Measurements from ENCODE around the gene MAD1L1.
A peak's percentile ranks its signal among the peaks of the same experiment; 100 is the strongest.

Gene MAD1L1

DNA sequence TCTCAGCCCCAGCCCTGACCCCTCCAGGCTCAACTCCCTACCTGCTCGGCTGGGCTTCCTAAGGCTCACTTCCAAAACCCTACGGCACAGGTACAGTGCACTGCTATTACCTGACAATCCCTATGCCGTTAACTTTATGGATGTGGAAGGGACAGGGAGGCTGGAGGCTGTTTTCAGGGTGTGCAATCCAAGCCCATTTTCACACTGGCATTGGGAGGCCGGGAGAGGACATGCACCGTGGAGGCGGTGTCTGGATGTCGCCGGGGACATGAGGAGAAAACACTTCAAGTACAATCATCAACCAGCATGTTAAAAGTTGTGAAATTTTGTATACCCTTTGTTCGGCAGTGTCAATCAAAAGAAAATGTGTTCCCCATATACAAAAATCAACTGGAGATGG lies 80.1 kb downstream of the MAD1L1 start:
- DNase-seq: no peak

DNA sequence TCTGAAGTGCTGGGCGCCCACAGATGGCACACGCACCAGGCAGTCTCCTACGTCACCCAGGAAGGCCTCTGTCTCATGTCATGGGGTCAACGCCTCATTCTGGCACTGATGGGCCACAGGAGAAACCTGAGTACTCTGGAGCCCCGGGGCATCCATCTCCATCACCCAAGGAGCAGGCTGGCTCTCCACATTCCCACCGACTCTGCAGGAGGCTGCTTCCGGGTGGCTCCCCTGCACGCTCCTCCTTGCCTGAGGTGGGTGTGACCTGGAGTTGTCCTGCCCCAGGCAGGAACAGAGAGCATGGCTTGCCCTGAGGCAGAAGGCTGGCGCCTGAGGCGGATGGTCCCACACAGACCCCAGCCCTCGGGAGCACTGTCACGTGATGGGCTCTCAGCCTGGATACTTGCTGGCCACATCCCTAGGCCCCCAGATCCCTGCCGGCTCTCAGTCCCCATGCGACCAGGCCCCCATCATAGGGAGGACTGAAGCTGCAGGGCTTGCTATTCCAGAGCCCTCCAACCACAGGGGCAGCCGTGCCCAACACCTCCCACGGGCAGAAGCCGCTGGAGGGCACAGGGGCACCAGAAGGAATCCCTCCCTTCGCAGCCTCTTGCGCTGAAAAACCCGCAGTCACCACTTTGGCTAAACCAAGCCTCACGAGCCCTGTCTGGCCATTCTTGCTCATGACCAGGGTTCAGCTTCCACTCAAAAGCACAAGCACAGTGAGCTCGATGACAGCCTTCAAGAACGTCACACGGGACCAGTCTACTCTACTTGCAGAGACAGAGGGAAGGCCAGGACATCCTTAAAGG lies 80.7 kb downstream of the MAD1L1 start:
- DNase-seq: peak in 2 of 3 experiments; percentile 32 to 56

DNA sequence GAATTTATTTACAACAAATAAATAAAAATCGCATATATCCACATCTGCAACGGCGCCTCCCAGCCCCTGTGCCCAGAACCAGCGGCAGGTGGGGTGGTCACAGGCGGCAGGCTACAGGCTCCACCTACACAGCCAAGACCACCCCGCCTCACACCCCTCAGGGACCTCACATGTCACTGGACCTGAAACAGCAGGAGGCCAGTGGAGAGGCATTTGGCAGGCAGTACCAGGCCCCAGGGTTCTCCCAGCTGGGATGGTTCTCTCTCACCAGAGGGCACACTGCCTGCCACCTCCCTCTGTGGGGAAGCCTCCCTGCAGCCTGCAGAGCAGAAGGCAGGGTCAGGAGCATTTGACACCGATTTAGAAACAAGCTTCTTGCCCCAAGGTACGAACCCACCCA lies 81.5 kb downstream of the MAD1L1 start:
- peak in 1 of 3 experiments; percentile 51 for DNase-seq

DNA sequence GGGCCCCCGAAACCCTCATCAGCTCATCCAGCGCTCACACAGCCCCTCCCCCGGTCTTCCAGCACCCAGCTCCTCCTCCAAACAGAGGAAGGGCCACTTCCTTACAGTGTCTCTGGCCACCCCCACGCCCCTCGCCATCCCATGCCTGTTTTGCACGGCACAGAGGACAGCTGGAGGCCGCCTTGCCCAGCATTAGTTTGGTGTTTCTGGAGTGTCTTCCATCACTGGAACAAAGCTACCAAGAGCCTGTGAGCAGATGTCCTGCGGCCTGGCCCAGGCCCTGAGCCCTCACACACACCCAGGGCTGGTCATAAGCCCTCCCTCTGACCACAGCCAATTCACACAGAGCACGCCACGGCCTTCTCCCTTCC lies 82.3 kb downstream of the MAD1L1 start:
- DNase-seq: no peak

DNA sequence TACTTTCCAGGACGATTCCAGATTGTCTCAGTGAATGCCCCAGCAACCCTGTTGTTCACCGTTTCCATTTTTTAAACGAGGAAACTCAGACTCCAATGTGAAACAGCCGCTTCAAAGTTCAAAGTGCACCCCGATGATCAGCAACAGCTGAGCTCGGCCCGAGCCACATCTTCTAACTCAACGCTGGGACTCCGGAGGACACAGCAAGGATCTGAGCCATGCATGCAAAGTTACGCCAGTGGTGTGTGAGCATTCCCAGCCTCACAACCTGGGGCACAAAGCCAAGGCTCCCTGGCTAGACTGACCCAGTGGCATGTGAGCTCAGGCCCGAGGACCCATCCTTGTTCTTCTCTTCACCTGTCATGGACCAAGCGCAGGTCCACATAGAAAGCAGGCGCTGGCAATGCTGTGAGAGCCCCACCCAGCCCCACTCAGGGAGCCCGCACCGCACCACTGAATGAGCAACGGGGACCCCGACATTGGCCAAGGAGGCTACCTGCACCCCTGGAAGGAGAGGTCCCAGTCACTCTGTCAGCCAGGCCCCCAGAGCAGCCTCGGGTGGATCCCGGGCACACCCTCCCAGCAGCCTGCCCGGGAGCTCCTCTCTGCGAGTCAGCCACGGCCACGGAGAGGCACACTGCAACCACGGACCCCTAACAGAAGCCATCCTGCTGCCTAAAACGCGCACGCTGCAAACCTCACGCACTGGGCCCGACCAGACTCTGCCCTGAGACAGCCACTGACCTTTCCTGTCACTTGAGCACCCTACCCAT lies 82.9 kb downstream of the MAD1L1 start:
- no peak for DNase-seq

DNA sequence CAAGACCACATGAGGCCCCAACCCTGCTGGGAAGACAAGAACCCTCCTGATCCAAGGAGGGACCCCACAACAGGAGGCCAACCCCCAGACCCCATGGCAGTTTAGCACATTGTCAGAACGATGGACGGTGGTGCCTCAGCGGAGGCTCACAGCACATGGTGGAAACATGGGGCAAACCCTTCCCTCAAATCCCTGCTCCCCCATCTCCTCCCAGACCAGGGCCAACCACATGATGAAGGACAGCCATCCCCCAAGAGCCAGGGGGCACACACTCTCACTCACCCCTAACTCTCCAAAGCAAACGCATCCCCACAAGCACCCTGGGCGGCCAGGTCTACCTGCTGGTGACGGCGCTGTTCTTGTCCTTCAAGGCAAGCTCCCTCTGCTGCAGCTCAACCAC lies 83.9 kb downstream of the MAD1L1 start:
- no peak for DNase-seq

DNA sequence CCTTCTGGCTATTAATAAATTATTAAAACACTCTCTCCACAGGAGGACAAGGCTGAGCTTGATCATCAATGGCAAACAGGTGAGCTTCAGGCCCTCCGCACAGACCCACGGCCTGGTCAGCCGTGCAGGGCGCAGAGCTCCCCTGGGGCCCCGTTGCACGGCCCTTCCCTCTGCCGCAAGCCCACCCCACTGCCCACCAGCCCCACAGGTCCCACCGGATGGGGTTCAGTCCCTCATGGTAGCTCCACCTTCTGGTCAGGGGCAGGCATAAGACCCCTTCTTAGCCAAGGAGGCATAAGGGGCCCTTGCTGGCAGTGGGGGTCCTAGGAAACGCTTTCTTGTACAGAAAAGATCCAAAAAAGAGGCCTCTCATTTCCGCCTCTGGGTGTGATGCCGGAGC lies 84.6 kb downstream of the MAD1L1 start:
- DNase-seq: no peak

DNA sequence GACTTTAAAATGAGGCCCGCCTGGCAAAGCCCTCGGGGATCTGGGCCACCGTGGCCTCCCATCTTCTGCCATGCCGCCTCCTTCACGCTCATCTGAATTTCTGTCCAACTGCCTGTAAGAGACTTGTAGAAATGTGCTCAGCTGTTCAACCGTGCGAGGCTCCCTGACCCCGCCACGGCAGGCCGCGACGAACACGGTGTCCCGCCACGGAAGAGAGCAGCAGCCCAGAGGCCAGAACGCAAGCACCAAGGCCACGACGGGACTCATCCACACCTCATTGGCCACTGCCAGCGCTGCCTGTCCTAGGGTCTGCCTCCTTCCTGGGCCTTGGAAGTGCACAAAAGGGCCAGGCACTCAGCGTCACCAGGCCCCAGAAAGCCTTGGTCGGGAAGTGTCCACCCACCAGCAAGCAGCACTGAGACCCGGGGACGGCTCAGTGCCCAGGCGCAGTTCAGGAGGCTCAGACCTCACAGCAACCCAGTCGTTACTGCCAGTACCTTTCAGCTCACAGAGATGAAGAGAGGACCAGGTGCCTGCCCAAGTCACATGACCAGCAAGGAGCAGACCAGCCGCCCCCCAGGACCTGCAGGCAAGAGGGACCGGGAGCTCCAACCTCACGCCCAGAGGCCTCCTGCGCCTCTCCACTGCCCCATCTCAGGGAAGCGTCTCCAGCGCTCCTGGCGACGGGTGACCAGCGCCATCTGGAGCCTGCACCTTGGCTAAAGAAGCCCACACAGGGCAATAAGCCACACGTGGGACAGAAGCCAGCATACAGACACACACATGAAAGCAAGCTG lies 85.9 kb downstream of the MAD1L1 start:
- DNase-seq: peak in 1 of 3 experiments; percentile 4

DNA sequence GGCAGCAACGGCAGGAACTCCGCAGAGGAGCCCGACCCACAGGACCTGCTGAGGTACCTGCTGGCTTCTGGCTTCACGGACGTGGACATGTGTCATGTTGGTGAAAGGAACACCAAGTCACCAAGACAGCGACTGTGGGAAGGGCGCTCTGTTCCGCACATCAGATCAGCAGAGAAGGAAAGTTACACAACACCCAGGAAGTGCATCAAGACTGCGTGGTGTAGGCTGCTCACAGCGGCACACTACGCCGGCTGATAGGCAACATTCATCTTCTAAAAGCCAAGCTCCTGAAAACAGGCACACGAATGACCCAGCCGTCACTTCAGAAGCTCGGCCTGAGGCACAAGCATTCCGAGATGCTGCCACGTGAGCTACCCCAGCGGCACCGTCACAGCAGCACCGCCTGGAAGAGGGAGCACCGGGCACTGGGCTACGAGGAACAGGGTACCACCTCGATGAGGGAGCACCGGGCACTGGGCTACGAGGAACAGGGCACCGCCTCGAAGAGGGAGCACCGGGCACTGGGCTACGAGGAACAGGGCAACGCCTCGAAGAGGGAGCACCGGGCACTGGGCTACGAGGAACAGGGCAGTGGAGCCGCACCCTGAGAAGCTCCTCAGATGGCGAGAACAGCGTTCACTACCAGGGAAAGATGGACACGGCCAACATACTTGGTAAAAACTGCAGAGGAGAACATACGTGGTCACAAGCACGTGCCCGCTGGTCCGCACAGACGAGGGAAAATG lies 86.7 kb downstream of the MAD1L1 start:
- no peak for DNase-seq

DNA sequence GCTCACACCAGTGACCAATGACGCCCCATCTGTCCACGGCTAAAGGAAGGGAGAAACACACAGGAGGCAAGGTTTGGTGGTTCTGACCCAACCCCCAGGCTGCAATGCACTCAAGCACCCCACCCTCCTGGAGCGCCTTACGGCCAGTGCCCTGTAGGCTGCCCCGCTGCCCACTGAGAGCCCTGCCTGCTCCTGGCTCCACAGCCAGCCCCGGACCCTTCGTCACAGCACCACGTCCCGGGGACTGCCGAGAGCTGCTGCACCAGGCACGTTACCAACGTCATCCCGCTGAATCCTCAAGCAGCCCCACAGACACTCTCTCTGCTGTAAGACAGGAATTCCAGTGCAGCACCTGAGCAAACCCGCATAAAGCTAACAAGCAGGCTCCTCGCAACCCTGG lies 87.8 kb downstream of the MAD1L1 start:
- no peak for DNase-seq

DNA sequence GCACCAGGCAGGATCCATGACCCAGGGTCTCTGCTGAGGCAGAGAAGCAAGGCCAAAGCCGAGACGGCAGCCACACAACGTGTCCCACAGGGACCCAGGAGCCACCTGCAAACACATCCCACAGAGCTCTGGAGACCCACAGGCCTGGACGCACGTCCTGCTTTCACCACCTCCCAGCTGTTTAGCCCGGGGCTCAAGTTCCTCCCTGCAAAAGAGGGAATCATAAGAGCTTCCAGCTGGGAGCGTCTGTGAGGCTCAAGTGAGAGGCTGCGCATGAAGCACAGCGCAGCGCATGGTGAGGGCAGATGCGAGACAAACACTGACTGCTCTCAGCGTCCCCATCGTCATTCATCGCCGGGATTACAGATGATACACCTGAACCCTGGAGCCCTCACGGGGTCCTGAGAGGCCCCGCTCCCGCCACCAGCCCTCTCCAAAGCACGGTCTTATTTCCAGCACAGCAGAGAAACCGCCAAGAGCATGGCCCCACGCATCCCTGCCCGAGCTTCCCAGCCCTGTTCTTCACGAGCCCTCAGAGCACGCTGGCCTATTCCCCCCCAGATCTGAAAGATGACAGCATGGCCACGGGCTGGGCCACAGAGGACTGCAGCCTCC lies 88.7 kb downstream of the MAD1L1 start:
- DNase-seq: peak; percentile 84 to 96 (median 86)

DNA sequence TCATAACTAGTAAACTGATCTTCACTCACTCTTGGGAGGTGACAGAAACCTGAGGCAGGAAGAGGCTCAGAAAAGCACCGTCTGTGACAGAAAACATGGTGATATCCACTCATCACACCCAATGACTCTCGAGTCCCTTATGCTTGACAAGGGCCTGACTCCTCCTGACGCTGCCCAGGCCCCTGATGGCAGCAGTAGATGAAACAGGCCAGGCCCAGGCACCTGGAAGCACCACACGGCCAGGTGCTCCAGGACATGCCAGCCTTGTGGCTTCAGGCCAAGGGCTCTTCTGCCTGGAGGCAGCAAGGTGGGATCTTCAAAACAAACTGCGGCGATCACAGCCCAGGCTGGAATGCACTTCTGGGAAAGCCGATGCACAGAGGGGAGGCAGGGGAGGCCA lies 89.3 kb downstream of the MAD1L1 start:
- peak in 1 of 3 experiments; percentile 59 for DNase-seq

DNA sequence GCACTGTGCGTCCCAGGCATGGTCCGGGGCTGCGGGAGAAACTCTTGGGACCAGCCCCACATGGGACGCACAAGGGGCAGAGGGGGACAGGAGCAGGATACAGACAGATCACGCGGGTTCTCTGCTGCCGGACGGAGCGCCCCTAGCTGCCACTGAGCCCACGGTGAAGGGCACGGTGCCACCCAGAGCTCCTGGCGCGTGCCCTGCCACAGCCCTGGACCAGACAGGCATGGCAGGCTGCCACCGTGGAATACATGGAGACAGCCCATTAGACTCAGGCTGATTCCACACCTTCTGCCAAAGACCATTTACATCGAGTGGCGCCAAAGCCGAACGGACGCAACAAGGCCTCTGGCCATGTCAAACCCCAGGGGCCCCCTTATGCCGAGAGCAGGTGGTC lies 90.4 kb downstream of the MAD1L1 start:
- no peak for DNase-seq

DNA sequence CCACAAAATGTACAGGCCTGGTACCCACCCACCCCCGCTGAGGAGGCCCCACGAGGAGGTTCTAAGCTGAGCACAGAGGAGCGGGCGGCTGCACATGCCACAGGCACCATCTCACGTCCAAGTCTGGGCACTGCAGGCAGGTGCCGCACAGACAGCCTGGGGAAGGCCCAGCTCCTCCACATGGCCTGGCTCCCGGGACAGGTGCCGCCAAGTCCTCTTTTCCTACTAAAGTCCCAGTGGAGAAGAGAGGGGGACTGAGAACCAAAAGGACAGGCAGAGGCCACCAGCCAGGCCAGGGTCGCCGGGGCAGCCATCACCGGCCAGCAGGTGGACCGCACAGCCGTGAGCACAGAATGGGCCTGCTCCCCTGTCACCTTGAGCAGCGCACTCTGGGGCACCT lies 91.1 kb downstream of the MAD1L1 start:
- DNase-seq: no peak

DNA sequence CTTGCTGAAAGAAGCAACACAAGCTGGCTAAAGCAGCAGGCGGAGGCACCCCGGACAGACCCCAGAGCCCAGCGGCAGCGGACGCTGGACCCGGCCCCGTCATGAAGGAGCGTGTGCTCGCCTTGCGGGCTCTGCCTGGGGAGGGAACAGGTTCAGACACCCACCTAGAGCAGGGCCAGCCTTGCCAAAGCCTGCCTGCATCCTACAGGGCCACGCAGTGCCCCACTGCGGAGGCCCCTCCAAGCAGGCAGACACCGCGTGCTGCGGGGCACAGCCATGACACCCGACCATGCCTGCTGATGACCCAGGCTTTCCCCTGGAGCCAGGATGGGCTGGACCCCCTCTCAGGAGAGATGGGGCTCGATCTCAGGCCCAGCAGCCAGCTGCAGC lies 91.7 kb downstream of the MAD1L1 start:
- no peak for DNase-seq

DNA sequence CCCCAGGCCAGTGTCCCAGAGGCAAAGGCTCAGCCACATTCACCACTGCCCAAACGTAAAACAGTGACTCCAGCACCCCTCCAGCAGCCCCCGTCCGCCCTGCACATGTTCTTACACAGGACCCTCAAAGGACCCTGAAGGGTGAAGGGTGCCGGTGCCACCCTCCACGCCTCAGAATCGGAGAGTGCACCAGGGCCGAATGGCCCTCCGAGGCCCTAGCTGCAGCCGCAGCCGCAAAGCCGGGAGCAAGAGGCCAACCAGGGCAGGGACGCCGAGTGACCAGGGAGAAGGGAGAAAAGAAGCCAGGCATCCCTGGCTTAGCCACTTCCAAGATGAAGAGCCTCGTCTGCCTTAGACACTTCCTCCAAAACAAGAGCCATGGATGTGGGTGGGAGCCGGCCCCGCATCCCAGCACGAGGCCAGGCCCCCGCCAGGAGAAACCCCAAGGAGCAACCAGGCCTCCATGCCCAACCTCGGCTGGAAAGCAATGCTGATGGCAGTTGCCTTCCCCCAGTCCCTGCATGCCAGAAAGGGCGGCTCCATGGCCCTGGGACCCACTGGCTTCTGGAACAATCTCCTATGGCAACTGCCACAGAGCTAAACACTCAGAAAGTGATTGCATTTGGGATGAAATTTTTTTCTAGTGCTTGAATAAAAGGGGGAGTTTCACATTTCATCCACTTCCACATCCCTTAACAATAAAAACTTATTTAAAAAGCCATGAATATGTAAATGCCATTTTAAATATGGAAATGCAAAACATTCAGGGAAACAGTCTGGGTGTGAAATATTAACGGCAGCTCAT lies 92.3 kb downstream of the MAD1L1 start:
- no peak for DNase-seq

DNA sequence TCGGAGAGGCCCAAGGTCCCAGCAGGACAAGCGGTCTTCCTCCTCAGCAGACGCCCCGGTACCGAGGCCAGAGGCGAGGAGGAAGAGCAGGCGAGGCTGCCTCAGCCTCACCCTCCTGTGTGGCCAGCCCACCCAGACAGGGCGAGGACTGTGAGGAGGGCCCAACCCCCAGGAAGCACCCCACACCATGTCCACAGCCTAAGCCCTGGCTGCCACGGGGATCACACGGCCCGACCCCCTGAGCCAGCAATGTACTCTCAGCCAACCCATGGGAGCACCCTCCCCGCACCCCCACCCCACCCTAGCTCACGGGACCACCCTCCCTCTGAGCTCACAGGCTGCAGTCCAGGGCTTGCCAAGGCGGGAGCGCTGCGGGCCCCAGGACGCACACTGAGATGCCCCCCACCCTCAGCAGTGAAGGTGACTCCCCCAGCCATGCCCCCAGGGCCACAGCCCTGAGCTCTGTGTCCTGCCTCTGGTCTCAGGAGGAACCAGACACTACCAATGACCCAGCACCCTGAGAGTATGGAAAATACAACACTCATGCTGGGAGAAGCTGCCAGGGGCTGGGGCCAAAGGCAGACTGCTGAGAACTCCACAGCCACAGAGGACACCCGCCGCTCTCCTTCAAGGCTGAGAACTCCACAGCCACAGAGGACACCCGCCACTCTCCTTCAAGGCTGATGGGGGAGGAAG lies 93.6 kb downstream of the MAD1L1 start:
- DNase-seq: no peak

DNA sequence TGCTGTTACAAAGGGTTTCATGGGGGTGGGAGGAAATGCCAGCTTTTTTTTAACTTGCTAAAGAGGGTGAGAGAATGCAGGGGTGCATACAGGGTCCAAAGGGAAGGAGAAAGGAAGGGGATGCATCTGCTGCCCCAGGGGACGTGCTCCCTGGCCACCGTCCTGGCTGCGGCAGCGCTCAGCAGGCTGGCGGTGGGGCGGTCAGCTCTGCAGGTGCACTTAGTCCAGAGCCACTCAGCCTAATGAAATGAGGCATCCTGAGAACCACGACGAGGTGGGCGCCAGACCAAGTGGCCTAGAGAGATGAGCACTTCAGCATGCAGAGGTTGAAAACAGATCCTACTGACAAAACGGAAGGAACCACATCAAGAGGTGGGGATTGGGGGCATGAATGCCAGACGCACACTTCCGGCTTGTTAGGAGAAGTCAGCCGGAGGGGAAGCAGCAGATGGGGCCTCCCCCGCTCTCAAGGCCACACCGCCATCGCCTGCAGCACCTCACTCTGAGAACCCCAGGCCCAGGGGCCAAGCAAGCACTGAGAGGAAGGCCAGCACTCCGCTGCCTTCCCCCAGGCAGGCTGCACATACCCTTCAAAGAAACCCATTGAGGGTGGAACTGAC lies 94.5 kb downstream of the MAD1L1 start:
- peak in 2 of 3 experiments; percentile 16 to 39 for DNase-seq

DNA sequence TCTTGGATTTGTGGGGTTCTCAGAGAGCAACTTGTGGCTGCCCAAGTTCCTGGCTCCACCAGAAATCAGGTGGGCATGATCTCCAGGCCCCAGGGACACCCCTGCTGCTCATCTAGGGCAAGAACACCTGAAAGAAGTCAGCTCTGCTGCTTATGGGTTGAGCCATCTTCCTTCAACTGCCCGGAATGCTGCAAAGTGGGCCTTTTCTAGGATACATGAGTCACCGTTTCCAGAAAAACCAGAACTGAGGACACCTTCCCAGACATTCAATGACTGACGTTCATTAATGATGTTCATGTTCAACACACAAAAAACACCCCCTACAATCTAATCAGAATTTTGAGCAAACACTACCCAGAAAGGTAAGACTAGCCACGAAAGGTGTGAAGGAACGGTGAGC lies 98.0 kb downstream of the MAD1L1 start:
- DNase-seq: no peak

DNA sequence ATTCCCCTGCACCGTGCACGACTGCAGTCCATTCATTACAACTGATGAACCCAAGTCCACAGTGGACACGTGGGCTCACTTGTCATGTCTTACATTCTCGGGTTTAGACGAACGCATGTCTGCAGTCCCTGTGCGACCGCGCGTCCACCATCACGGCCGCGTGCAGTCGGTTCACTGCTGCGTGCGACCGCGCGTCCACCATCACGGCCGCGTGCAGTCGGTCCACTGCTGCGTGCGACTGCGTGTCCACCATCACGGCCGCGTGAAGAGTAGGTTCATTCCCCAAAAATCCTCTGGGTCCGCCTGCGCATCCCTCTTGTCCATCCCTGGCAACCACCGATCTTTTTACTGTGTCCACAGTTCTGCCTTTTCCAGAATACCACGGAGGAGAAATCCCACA lies 100.5 kb downstream of the MAD1L1 start:
- DNase-seq: no peak

Measured in NCI-H1417 (cell line).